Measurements from ENCODE around the gene ATP11A. TPM values are rescaled to one million over a fixed set of nuclear protein-coding genes. Genes with fewer than 3 reads are reported as not detected.

Gene ATP11A
- total and polyA plus RNA-seq, 9 of the 15 experiments (the other 6 are each of a cell fraction or from before 2014, with no cell fraction given): 0.38 to 34.2 (median 4.2) TPM

GRCh38 chr13:112876305-112877000 lies 186.6 kb downstream of the ATP11A start:
- Histone ChIP-seq H3K4me2 (ENCODE audit: insufficient read depth, low read length) (no peak overlapping the region), H3K79me2 (ENCODE audit: control insufficient read depth, insufficient read depth, low read length) (no peaks in the 10 kb centered on the region), H3K9ac (ENCODE audit: insufficient read depth in 1 of 2, low read depth in 2 of 2, low read length in 2 of 2) (no peak overlapping the region), H3K9me1 (ENCODE audit: control insufficient read depth, insufficient read depth, low read length) (no peaks in the 10 kb centered on the region), H3K4me3 (no peak overlapping the region), H3K36me3 (ENCODE audit: control insufficient read depth, insufficient read depth, low read length) (peaks cover 24% of the 10 kb centered on the region; the same call in 1 of the 3 replicates), H3K4me1 (replicated peaks in 1 of 2; ENCODE audit: control insufficient read depth in 2 of 2, insufficient read depth in 2 of 2, low read length in 2 of 2) (peaks cover 0 to 15% of the 10 kb centered on the region in 2 experiments; a peak in 2 of 5 replicates), H2AFZ (ENCODE audit: low read depth, low read length) (no peak overlapping the region), H3K9me3 (replicated peaks; ENCODE audit: control insufficient read depth, insufficient read depth, low read depth, low read length) (no peaks in the 10 kb centered on the region), H3K27me3 (ENCODE audit: control insufficient read depth in 2 of 2, insufficient read depth in 2 of 2, low read length in 2 of 2) (no peaks in the 10 kb centered on the region), H4K20me1 (replicated peaks; ENCODE audit: control insufficient read depth, insufficient read depth, low read length) (no peaks in the 10 kb centered on the region), H3K27ac (ENCODE audit: extremely low read depth, low read depth, low read length) (no peak overlapping the region)
- intact Hi-C loops (cut with micrococcal nuclease): no loop called here
- in situ Hi-C loops (cut with MboI): loop anchor here (10.0 kb wide), 1 partner anchor 232 kb away; no protein-coding TSS in a partner anchor
- POLR2A ChIA-PET: interaction anchor here (0.7 to 0.9 kb wide), 2 partner anchors 10 to 257 kb away, joined by 3 read pairs; no protein-coding TSS in a partner anchor
- 87% methylated on average over 10 of the region's 15 CpGs for WGBS (ENCODE audit: insufficient coverage, low coverage, missing lambda C conversion rate)
- no peak for ATAC-seq
- no peak for DNase-seq (ENCODE audit: extremely low read depth in 1 of 4, low spot score in 3 of 4)
- BruUV-seq (replicated peaks): no TSS peak
- TF ChIP-seq, protein P1, sequence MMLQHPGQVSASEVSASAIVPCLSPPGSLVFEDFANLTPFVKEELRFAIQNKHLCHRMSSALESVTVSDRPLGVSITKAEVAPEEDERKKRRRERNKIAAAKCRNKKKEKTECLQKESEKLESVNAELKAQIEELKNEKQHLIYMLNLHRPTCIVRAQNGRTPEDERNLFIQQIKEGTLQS (IDR thresholded peaks at IDR 0.05): no peak
- TF ChIP-seq, protein P1 (CRISPR knock-in tag; conservative IDR thresholded peaks at IDR 0.05): no peak
- peak; percentile 28; the same call in 1 of the 2 replicates for TF ChIP-seq POLR2G (IDR thresholded peaks at IDR 0.05; ENCODE audit: low read depth, low read length)
- CTCF ChIA-PET (ENCODE audit: low intra/inter-chr PET ratio): no interaction called here
- FAIRE-seq: no peak
